Endothelial cell of umbilical vein (primary cell): ENCODE data around the gene SPARC. TPM values are rescaled to one million over a fixed set of nuclear protein-coding genes. Genes with fewer than 3 reads are reported as not detected.

Experiments
- BruUV-seq: library from RNA; stranded (reverse); fragments of 400-500 nt; replicated peaks from 2 replicates; lab custom pipeline; 2021; lab: Mats Ljungman, UMichigan
- CTCF ChIA-PET: fragments of 300-600, 350-600 bp; sonication (Branson Sonifier 250); formaldehyde crosslinking; loops from one replicate; lab custom pipeline; 2021; ENCODE audit warnings: antibody characterized with exemption, inconsistent platforms; lab: Charles Lee
- POLR2A ChIA-PET: fragments of 300-600, 350-600 bp; sonication (Branson Sonifier 250); formaldehyde crosslinking; loops from one replicate; lab custom pipeline; 2021; ENCODE audit warnings: antibody characterized with exemption, inconsistent platforms; lab: Charles Lee
- DNase-seq: peaks from one replicate; pipeline ENCODE4 v3.0.0-alpha.2; 2011; ENCODE audit warnings: low read depth, low spot score
- FAIRE-seq: peaks from 2 replicates; lab custom pipeline; 2011; peaks lifted over from hg19 to GRCh38; lab: Jason Lieb, UNC
- H2AFZ ChIP-seq: 2 replicates; pipeline ENCODE4 v1.6.0; 2012; ENCODE audit warnings: low read depth, low read length, control low read depth, inconsistent platforms
- H3K27ac ChIP-seq: 2 replicates; pipeline ENCODE4 v1.5.1; 2011; ENCODE audit warnings: low read depth, mild to moderate bottlenecking, control low read depth, low read length, moderate library complexity; ENCODE audit not compliant: insufficient read depth
- H3K27me3 ChIP-seq, 2 experiments: 2 replicates each; pipeline versions ENCODE4 v1.6.0 to v1.6.1; 2011; ENCODE audit warnings: low read length in 2 of 2, mixed read lengths in 1 of 2; ENCODE audit not compliant: control insufficient read depth in 2 of 2, insufficient read depth in 2 of 2
- H3K36me3 ChIP-seq, 2 experiments: 2 replicates in 1 of 2; 3 replicates in 1 of 2; pipeline ENCODE4 v1.5.1; 2011; ENCODE audit warnings: low read length in 2 of 2, mild to moderate bottlenecking in 1 of 2, moderate library complexity in 1 of 2; ENCODE audit not compliant: control insufficient read depth in 2 of 2, insufficient read depth in 2 of 2; ENCODE audit errors: extremely low read depth in 1 of 2
- H3K4me1 ChIP-seq: 3 replicates; pipeline ENCODE4 v1.5.1; 2011; ENCODE audit warnings: mild to moderate bottlenecking, low read length; ENCODE audit not compliant: control insufficient read depth, insufficient read depth; ENCODE audit errors: extremely low read depth
- H3K4me2 ChIP-seq: 2 replicates; pipeline ENCODE4 v1.6.1; 2011; ENCODE audit warnings: low read length, control low read depth, mixed read lengths; ENCODE audit not compliant: insufficient read depth
- H3K4me3 ChIP-seq, 3 experiments: fragments of 200-600 bp in 1 of 3; sonication (generic), shearing (Covaris generic) in 1 of 3; replicated peaks in 1 of 3; 2 replicates each; pipeline ENCODE4 v1.5.1; 2011 to 2016; ENCODE audit warnings: control low read depth in 3 of 3, low read length in 3 of 3, mild to moderate bottlenecking in 2 of 3, inconsistent platforms in 1 of 3, low read depth in 1 of 3, moderate library complexity in 1 of 3; ENCODE audit not compliant: insufficient read depth in 1 of 3
- H3K79me2 ChIP-seq: 2 replicates; pipeline ENCODE4 v1.6.0; 2012; ENCODE audit warnings: low read length, inconsistent platforms; ENCODE audit not compliant: control insufficient read depth, insufficient read depth
- H3K9ac ChIP-seq: replicated peaks from 2 replicates; pipeline ENCODE3; 2011; ENCODE audit warnings: low read length, control low read depth; ENCODE audit not compliant: insufficient read depth; ENCODE audit errors: extremely low read depth
- H3K9me1 ChIP-seq: replicated peaks from 3 replicates; pipeline ENCODE4 v1.6.0; 2011; ENCODE audit warnings: mild to moderate bottlenecking, low read length; ENCODE audit not compliant: control insufficient read depth, insufficient read depth; ENCODE audit errors: extremely low read depth
- H3K9me3 ChIP-seq: replicated peaks from 2 replicates; pipeline ENCODE4 v1.5.1; 2012; ENCODE audit warnings: low read length, inconsistent platforms; ENCODE audit not compliant: control insufficient read depth, insufficient read depth
- H4K20me1 ChIP-seq: replicated peaks from 2 replicates; pipeline ENCODE3; 2011; ENCODE audit warnings: mild to moderate bottlenecking, low read length; ENCODE audit not compliant: control insufficient read depth, insufficient read depth; ENCODE audit errors: extremely low read depth
- CTCF ChIP-seq, 2 donors: IDR thresholded peaks; 1 replicate in 1 of 2; 2 replicates in 1 of 2; pipeline ENCODE4 v1.5.1; 2011; ENCODE audit warnings: low read length in 2 of 2, mild to moderate bottlenecking in 2 of 2, moderate library complexity in 2 of 2, control low read depth in 1 of 2, inconsistent platforms in 1 of 2, low read depth in 1 of 2; ENCODE audit not compliant: insufficient read depth in 1 of 2; ENCODE audit errors: extremely low read depth in 1 of 2
- EZH2 ChIP-seq: IDR thresholded peaks from 2 replicates; pipeline ENCODE4 v1.6.1; 2012; ENCODE audit warnings: borderline replicate concordance, low read depth, mild to moderate bottlenecking, moderate library complexity, low read length, inconsistent platforms; ENCODE audit not compliant: severe bottlenecking
- FOS ChIP-seq: IDR thresholded peaks from 2 replicates; pipeline ENCODE4 v1.6.1; 2011; ENCODE audit warnings: mild to moderate bottlenecking, low read length, moderate library complexity, borderline replicate concordance; ENCODE audit not compliant: insufficient read depth
- GATA2 ChIP-seq: IDR thresholded peaks from 2 replicates; pipeline ENCODE4 v1.7.0; 2011; ENCODE audit warnings: low read depth, mild to moderate bottlenecking, moderate library complexity, mixed read lengths, low read length; ENCODE audit not compliant: insufficient read length, insufficient read depth
- JUN ChIP-seq: IDR thresholded peaks from 2 replicates; pipeline ENCODE4 v1.6.1; 2011; ENCODE audit warnings: borderline replicate concordance, low read depth; ENCODE audit not compliant: insufficient read length, insufficient read depth
- MAX ChIP-seq: IDR thresholded peaks from 2 replicates; pipeline ENCODE4 v1.6.1; 2011; ENCODE audit not compliant: insufficient read depth, insufficient read length
- POLR2A ChIP-seq: IDR thresholded peaks from 2 replicates; pipeline ENCODE4 v1.6.1; 2012; ENCODE audit warnings: low read depth, mild to moderate bottlenecking, control low read depth, low read length
- POLR2AphosphoS5 ChIP-seq: IDR thresholded peaks from 2 replicates; pipeline ENCODE4 v1.6.1; 2012; ENCODE audit warnings: low read depth, mild to moderate bottlenecking, control low read depth, low read length, moderate library complexity; ENCODE audit not compliant: insufficient read depth
- dilution Hi-C: fragments of 300-500 bp; cut with MboI; formaldehyde crosslinking; loops from one replicate; pipeline ENCODE4 v1.15.0; 2019; ENCODE audit warnings: low sequenced_read_pairs; ENCODE audit not compliant: extremely low pct_ligation_motif_present
- intact Hi-C: fragments of 100-400 bp; cut with micrococcal nuclease; formaldehyde crosslinking; loops from one replicate; pipeline ENCODE4 v1.10.0; 2022
- polyA plus RNA-seq, 4 experiments: library from polyadenylated mRNA; depleted of rRNA in 3 of 4; stranded (reverse) in 3 of 4; unstranded in 1 of 4; fragments of >200 nt; gene quantifications; 2 replicates each; pipeline versions ENCODE4 v1.2.1 to v1.2.3, GENCODE V29; 2011 to 2012; ENCODE audit warnings: missing spikeins in 1 of 4
- total RNA-seq: library from RNA; stranded (reverse); gene quantifications from 2 replicates; pipeline ENCODE4 v1.2.3, GENCODE V29; 2021

Gene SPARC
- total and polyA plus RNA-seq, 2 donors (not counting 3 experiments of a cell fraction or from before 2014, with no cell fraction given): 2,962 to 3,114 TPM

- Histone ChIP-seq H3K9me1 (no peaks in the 10 kb centered on the region), H3K4me1 (peaks cover 100% of the 10 kb centered on the region), H3K27ac (peak overlapping the region; percentile 99), H3K4me2 (peak overlapping the region; percentile 90), H3K9me3 (no peaks in the 10 kb centered on the region), H3K9ac (peak overlapping the region; percentile 93), H4K20me1 (no peaks in the 10 kb centered on the region), H3K4me3 (no peak overlapping the region), H3K27me3 (no peaks in the 10 kb centered on the region), H2AFZ (no peak overlapping the region), H3K36me3 (peaks cover 33 to 35% of the 10 kb centered on the region in 2 experiments), H3K79me2 (peaks cover 44% of the 10 kb centered on the region)
- BruUV-seq: no TSS peak
- POLR2A ChIA-PET: interaction anchor here (0.6 to 5.2 kb wide), 7 partner anchors 9 to 96 kb away, joined by 4 to 33 read pairs (median 6); partner anchors contain the start of genes G3BP1 and SPARC
- TF ChIP-seq POLR2AphosphoS5: no peak
- FAIRE-seq (peak; percentile 35), DNase-seq (no peak)
- intact Hi-C loops (loop anchor here (5.0 kb wide), 1 partner anchor 67 kb away; no protein-coding TSS in a partner anchor), dilution Hi-C loops (no loop called here)
- CTCF ChIA-PET: interaction anchor here (1.2 to 7.1 kb wide), 8 partner anchors 8 to 96 kb away, joined by 3 to 93 read pairs (median 6); partner anchors contain the start of gene SPARC
Observed at GRCh38 chr5:151674626-151675610, 11.8 kb downstream of the SPARC start.

- POLR2A ChIA-PET: interaction anchor here (2.0 to 4.0 kb wide), 4 partner anchors 9 to 66 kb away, joined by 16 to 39 read pairs (median 21); partner anchors contain the start of gene SPARC
- no peaks in the 10 kb centered on the region for H3K27me3 ChIP-seq
- no peak overlapping the region for H3K4me3 ChIP-seq
- no peaks in the 10 kb centered on the region for H3K9me1 ChIP-seq
- H3K9ac ChIP-seq: peak overlapping the region; percentile 6
- H3K4me1 ChIP-seq: peaks cover 92% of the 10 kb centered on the region
- no peaks in the 10 kb centered on the region for H4K20me1 ChIP-seq
- H3K79me2 ChIP-seq: peaks cover 42% of the 10 kb centered on the region
- H3K27ac ChIP-seq: peak overlapping the region; percentile 97
- FAIRE-seq: peak; percentile 76
- peak; percentile 19 for DNase-seq
- H3K36me3 ChIP-seq: peaks cover 47 to 48% of the 10 kb centered on the region in 2 experiments
- CTCF ChIA-PET: interaction anchor here (0.6 to 7.1 kb wide), 4 partner anchors 9 to 74 kb away, joined by 3 to 93 read pairs (median 34); no protein-coding TSS in a partner anchor
- no peak overlapping the region for H2AFZ ChIP-seq
- no peak overlapping the region for H3K4me2 ChIP-seq
- no TSS peak for BruUV-seq
- TF ChIP-seq MAX: no peak
- no peak for TF ChIP-seq EZH2
- TF ChIP-seq POLR2AphosphoS5: no peak
- no peak for TF ChIP-seq GATA2
- no peak for TF ChIP-seq JUN
- no peak for TF ChIP-seq FOS
- peak; percentile 31 for TF ChIP-seq POLR2A
- TF ChIP-seq CTCF (IDR thresholded peaks at IDR 0.05; ENCODE audit: extremely low read depth in 1 of 2, insufficient read depth in 1 of 2, low read depth in 1 of 2, low read length in 2 of 2): no peak
- H3K9me3 ChIP-seq: no peaks in the 10 kb centered on the region
- intact Hi-C loops: no loop called here
- dilution Hi-C loops: no loop called here
Observed at GRCh38 chr5:151673421-151673820, 13.3 kb downstream of the SPARC start.
